ENCODE data around the gene METTL6.

Gene METTL6

DNA sequence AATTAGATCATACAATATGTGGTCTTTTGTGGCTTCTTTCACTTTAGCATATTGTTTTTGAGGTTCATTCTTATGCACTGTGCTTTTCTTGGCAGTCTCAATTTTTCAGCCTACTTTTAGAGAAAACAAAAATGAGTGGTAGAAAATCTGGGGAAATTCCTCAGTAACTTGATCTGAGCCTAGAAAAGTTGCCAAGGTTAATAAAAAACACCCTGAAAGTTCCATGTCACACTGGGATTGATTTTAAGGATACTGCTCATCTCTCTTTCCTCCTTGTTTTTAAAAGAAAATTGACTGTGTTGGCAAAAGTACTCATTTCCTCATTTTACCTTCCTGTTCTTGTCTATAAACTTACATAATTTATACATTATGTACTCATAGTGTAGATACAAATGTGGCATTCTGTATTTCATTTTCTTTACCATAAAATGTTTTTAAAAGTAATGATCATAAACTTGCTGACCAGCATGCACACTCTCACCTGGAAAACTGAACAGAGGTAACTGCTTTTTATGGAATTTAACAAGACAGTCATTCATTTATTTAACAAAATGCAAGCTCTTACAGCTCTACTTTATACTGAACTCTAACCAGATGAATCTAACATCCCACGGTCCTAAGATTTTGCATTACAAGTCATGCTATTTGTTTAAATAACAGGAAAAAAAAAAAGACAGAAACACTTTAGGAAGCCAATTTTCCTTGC, 66.4 kb downstream of the METTL6 start:
- no peak overlapping the region for H3K4me3 ChIP-seq (replicated peaks; ENCODE audit: insufficient read depth, low read length)
- TF ChIP-seq GABPA (IDR thresholded peaks at IDR 0.05; ENCODE audit: low read depth) (no peak), SPI1 (IDR thresholded peaks at IDR 0.05; ENCODE audit: borderline replicate concordance, low read depth) (peak; percentile 64)
- TF ChIP-seq, protein P1, sequence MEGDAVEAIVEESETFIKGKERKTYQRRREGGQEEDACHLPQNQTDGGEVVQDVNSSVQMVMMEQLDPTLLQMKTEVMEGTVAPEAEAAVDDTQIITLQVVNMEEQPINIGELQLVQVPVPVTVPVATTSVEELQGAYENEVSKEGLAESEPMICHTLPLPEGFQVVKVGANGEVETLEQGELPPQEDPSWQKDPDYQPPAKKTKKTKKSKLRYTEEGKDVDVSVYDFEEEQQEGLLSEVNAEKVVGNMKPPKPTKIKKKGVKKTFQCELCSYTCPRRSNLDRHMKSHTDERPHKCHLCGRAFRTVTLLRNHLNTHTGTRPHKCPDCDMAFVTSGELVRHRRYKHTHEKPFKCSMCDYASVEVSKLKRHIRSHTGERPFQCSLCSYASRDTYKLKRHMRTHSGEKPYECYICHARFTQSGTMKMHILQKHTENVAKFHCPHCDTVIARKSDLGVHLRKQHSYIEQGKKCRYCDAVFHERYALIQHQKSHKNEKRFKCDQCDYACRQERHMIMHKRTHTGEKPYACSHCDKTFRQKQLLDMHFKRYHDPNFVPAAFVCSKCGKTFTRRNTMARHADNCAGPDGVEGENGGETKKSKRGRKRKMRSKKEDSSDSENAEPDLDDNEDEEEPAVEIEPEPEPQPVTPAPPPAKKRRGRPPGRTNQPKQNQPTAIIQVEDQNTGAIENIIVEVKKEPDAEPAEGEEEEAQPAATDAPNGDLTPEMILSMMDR (IDR thresholded peaks at IDR 0.05; ENCODE audit: insufficient read depth, low read length): no peak
- TF ChIP-seq, protein P2, sequence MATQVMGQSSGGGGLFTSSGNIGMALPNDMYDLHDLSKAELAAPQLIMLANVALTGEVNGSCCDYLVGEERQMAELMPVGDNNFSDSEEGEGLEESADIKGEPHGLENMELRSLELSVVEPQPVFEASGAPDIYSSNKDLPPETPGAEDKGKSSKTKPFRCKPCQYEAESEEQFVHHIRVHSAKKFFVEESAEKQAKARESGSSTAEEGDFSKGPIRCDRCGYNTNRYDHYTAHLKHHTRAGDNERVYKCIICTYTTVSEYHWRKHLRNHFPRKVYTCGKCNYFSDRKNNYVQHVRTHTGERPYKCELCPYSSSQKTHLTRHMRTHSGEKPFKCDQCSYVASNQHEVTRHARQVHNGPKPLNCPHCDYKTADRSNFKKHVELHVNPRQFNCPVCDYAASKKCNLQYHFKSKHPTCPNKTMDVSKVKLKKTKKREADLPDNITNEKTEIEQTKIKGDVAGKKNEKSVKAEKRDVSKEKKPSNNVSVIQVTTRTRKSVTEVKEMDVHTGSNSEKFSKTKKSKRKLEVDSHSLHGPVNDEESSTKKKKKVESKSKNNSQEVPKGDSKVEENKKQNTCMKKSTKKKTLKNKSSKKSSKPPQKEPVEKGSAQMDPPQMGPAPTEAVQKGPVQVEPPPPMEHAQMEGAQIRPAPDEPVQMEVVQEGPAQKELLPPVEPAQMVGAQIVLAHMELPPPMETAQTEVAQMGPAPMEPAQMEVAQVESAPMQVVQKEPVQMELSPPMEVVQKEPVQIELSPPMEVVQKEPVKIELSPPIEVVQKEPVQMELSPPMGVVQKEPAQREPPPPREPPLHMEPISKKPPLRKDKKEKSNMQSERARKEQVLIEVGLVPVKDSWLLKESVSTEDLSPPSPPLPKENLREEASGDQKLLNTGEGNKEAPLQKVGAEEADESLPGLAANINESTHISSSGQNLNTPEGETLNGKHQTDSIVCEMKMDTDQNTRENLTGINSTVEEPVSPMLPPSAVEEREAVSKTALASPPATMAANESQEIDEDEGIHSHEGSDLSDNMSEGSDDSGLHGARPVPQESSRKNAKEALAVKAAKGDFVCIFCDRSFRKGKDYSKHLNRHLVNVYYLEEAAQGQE (IDR thresholded peaks at IDR 0.05; ENCODE audit: insufficient replicate concordance, low read depth): no peak
- no peaks in the 10 kb centered on the region for H3K27me3 ChIP-seq (ENCODE audit: insufficient read depth, poor library complexity, severe bottlenecking)
- DNase-seq (ENCODE audit: low read depth in 1 of 2, low spot score in 1 of 2): no peak
- no peak overlapping the region for H3K27ac ChIP-seq (replicated peaks)

Measured in HL-60 (cell line).